GM21723 (cell line): ENCODE data around the gene XRCC3.

ENCODE experiments used
- ATAC-seq: cut with Tn5 transposase; IDR thresholded peaks from one replicate; pipeline ENCODE4 v1.9.1; 2021; ENCODE audit warnings: mild to moderate bottlenecking, moderate library complexity; ENCODE audit not compliant: unreplicated experiment

XRCC3 gene

GRCh38 chr14:103707329-103708263, 7.7 kb downstream of the XRCC3 start:
- ATAC-seq = no peak

- ATAC-seq = no peak
Measured at GRCh38 chr14:103706551-103707328, 8.5 kb downstream of the XRCC3 start.

- no peak for ATAC-seq
Measured at GRCh38 chr14:103705504-103706284, 9.6 kb downstream of the XRCC3 start.

GRCh38 chr14:103705118-103705503, 10.1 kb downstream of the XRCC3 start:
- ATAC-seq = no peak

DNA sequence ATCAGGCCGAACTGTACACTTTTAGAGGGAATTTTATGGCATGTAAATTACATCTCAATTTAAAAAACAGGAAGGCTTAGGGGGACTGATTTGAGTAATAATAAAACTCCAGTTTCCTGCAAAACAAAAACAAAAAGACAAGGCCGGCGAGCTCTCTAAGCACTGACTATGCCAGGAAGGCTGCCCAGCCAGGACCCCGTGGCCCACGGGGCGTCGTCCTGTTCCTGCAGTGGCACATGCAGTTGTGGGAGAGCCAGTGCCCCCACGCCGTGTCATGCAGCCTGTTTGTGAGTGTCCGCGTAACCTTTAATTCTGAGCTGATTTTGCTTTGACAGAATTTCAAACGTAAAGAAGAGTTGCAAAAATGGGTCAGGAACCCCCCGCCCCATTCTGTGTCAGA, 10.5 kb downstream of the XRCC3 start:
- no peak for ATAC-seq

DNA sequence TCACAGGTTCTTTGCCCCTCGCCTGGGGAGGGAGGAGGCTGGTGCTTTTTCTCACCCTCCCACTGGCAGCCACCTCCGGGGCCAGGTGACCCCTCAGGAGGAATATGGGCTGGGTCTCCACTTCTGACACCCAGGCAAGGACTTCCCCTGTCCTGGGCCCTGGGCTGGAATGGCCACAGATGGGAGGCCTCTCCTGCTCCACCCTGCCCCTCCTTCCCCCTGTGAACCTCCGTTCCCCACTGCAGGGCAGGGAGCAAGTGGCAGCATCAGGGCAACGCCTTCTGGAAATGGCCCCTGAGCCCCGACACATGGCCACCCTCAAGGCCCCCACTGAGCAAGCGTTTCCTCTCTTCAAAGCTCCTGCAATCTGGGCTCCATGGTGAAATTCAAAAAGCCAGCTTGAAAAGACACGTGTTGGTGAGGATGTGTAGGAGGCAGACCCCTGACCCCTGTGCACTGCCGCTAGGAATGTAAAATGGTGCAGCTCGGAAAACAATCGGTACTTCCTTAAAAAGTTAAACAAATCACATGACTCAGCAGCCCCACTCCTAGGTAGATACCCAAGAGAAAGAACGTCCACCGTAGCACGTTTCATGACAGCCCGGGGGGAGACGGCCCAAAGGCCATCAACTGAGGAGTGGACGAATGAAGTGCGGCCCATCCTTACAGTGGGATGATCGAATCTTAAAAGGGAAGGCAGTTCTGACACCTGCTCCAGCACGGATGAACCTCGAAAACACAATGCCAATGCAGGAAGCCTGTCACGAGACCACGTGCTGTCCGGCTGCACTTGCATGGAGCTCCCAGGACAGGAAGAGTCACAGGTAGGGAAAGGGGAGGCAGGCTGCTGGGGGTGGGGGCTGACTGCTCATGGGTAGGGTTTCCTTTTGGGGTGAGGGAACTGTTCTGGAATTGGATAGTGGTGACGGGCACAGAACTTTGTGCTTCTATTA, 11.5 kb downstream of the XRCC3 start:
- no peak for ATAC-seq

DNA sequence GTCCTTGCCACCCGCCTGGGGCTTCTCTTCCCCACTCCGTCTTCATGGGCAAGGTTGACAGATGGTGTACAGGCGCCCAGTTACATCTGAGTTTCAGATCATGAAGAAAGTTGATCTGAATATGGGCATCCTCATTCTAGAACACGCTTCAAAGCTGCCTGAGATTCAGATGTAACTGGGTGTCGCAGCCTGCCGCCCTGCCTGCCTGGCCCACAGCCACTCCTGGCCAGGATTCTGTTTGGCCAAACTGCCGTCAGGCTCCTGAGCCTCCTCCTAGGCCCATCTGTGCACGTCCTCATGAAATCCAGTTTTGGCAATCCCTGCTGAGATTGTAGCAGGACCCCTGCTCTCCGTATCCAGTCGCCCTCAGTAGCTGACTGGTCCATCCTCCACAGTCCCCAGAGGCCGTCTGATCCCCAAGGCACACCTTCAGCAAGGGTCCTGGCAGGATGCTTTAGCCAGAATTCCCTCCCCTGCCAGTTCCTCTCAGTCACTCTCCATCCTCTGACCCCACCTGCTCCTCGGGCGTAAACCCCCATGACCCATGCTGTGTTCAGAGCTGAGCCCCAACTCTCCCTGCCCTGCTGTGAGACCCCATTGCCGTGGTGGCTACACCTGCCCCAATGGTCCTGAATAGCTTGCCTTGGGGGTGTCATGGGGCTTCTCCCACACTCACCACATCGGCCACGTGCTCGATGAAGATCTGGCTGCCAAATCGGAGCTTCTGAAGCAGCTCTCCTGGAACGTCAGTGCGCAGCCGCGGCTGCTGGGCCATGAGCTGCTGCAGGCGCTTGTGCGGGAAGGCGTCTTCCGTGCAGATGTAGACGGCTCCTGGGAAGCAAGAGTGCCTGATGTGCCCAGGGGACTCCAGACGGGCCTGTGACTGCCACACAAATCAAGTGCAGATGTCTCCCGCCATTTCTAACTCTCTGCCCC, 12.5 kb downstream of the XRCC3 start:
- ATAC-seq = no peak

- no peak for ATAC-seq
Measured at GRCh38 chr14:103702095-103702494, 13.2 kb downstream of the XRCC3 start.

GRCh38 chr14:103700753-103701490, 14.3 kb downstream of the XRCC3 start:
- no peak for ATAC-seq

- no peak for ATAC-seq
Measured at GRCh38 chr14:103699901-103700752, 15.1 kb downstream of the XRCC3 start.

GRCh38 chr14:103699261-103699661, 16.0 kb downstream of the XRCC3 start:
- no peak for ATAC-seq

DNA sequence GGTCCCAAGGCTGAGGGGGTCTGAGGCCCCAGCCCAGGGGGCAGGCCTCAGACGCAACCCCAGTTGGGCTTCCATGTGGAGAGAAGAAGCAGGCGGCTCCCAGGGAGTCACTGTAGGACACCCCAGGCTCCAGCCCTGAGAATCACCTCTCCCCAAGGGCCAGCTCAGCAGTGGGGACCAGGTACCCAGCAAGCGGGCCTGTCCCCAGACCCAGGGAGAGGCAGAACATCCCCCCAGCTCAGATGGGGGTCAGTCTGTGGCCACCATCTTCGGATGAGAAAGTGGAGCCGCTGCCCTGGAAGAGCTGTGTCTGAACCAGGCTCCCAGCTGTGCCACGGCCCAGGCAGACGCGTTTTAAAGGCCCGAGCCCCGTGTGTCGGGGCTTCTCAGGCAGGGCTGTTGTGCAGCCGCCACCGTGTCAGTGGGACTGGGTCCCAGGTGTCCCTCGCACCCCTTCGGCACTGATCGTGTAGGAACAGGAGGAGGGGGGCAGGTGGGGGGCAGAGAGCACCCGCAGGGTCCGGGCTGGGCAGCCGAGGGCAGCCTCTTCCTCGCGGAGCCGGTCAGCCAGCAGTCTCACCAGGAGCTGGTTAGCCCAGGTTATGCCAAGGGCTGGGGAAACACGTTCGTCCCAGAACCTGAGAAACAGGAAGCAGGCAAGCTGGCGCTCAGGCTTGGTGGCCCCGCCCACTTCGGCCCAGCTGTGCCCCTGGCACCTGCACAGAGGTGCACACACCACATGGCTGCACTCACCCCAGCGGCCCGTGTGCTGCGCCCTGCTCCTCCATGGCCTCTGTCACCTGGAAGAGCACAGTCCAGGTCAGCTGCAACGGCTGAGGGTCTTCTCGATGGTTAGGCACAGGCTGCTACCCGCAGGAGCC, 16.6 kb downstream of the XRCC3 start:
- ATAC-seq = no peak

- ATAC-seq = no peak
Measured at GRCh38 chr14:103697603-103698379, 17.5 kb downstream of the XRCC3 start.

DNA sequence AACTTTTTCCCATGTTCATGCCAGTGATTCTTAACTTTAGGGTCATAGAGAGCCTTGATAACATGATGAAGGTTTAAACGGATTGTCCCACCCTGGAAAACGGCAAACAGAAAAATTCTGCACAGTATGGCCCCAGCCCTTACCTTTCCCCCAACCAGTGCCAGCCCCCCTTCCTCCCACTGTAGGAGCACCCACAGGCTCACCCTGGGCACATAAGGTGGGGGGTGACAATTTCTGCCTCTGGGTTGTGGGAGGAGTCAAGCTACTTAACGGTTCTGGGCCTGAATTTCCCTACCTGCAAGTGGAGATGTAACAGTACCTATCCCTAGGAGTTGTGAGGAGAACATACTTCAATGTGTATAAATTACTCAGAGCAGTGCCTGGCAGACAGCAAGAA, 18.0 kb downstream of the XRCC3 start:
- no peak for ATAC-seq

GRCh38 chr14:103696466-103697071, 18.7 kb downstream of the XRCC3 start:
- ATAC-seq = no peak
